ENCODE results near the gene CIAO2B.

CIAO2B gene

GRCh38 chr16:66943426-66944053 lies 9.3 kb upstream of the CIAO2B start:
- no peak for DNase-seq (ENCODE audit: low read depth)
- no peak for TF ChIP-seq CTCF (conservative IDR thresholded peaks at IDR 0.05; ENCODE audit: control insufficient read depth, insufficient read depth, low read depth, low read length)

GRCh38 chr16:66942981-66943380 lies 8.8 kb upstream of the CIAO2B start:
- no peak for DNase-seq (ENCODE audit: low read depth)
- no peak for TF ChIP-seq CTCF (conservative IDR thresholded peaks at IDR 0.05; ENCODE audit: control insufficient read depth, insufficient read depth, low read depth, low read length)
- no peak overlapping the region for H3K4me3 ChIP-seq (ENCODE audit: control insufficient read depth, low read depth, low read length)

More at GRCh38 chr16:66943426-66944053, 9.3 kb upstream of the CIAO2B start:
- H3K4me3 ChIP-seq (ENCODE audit: control insufficient read depth, low read depth, low read length), result no peak overlapping the region

- TF ChIP-seq CTCF (conservative IDR thresholded peaks at IDR 0.05; ENCODE audit: control insufficient read depth, insufficient read depth, low read depth, low read length), result no peak
- no peak for DNase-seq (ENCODE audit: low read depth)
- H3K4me3 ChIP-seq (ENCODE audit: control insufficient read depth, low read depth, low read length), result no peak overlapping the region
These were observed 6.0 kb upstream of the CIAO2B start for GRCh38 chr16:66940236-66940635.

DNA sequence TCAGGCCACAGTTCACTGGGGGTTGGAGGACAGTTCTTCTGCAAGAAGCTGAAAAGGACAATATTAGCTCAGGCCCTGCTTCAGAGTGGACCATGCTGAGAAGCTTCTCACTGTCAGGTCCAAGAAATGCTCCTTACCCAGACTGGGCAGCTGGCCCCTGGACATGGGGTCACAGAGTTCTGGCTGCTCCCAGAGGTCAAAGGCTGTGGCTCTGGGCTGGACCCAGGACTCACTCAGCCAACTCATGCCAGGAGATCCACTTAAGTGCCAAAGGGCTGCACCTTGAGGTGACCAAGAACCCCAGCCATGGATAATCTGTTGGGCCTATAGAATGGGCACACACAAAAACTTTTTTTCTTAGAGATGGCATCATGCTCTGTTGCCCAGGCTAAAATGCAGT lies 5.2 kb upstream of the CIAO2B start:
- DNase-seq (ENCODE audit: low read depth), result no peak
- TF ChIP-seq CTCF (conservative IDR thresholded peaks at IDR 0.05; ENCODE audit: control insufficient read depth, insufficient read depth, low read depth, low read length), result no peak
- H3K4me3 ChIP-seq (ENCODE audit: control insufficient read depth, low read depth, low read length), result no peak overlapping the region

- H3K4me3 ChIP-seq (ENCODE audit: control insufficient read depth, low read depth, low read length), result no peak overlapping the region
- DNase-seq (ENCODE audit: low read depth), result no peak
- TF ChIP-seq CTCF (conservative IDR thresholded peaks at IDR 0.05; ENCODE audit: control insufficient read depth, insufficient read depth, low read depth, low read length), result no peak
These were observed 3.6 kb upstream of the CIAO2B start for GRCh38 chr16:66937725-66938337.

DNA sequence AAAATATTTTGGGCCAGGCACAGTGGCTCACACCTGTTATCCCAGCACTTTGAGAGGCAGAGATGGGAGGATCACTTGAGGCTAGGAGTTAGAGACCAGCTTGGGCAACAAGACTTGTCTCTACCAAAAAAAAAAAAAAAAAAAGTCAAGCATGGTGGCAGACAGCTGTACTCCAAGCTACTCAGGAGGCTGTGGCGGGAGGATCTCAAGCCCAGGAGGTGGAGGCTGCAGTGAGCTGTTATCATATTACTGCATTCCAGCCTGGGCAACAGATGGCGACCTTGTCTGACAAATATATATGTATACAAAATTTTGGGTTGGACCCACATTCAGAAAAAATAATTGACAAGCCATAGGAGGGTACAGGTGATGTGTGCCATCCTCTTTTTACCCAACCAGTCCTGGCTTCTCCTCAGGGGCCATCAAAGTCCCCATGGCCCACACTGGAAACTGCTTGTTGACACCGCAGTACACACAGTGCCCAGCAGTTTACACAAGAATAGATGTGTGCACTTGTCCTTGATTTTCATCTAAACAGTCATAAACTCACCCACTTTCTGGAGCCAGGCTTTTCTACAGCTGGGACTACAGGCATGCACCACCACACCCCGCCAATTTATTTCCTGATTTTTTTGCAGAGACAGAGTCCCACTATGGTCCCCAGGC lies 2.8 kb upstream of the CIAO2B start:
- no peak for TF ChIP-seq CTCF (conservative IDR thresholded peaks at IDR 0.05; ENCODE audit: control insufficient read depth, insufficient read depth, low read depth, low read length)

More for the DNA sequence above, 2.8 kb upstream of the CIAO2B start:
- DNase-seq (ENCODE audit: low read depth), result no peak
- no peak overlapping the region for H3K4me3 ChIP-seq (ENCODE audit: control insufficient read depth, low read depth, low read length)

All from fibroblast of mammary gland (primary cell).